Spleen (tissue), 11 donors: ENCODE results near the gene HNRNPA2B1. TPM values are rescaled to one million over a fixed set of nuclear protein-coding genes. Genes with fewer than 3 reads are reported as not detected.

Experiments used
- DNase-seq: peaks from one replicate; pipeline ENCODE4 v3.0.0-alpha.2; 2020
- H3K27ac ChIP-seq, 8 donors: fragments of 200-600 bp; sonication (generic) in 7 of 8; 1 replicate in 4 of 8; 2 replicates in 4 of 8; pipeline versions ENCODE4 v1.5.0 to v1.8.0; 2016 to 2021; ENCODE audit warnings: inconsistent platforms in 4 of 8, mild to moderate bottlenecking in 4 of 8, moderate library complexity in 1 of 8
- H3K27me3 ChIP-seq, 7 donors: fragments of 200-600 bp; sonication (generic) in 6 of 7; replicated peaks in 1 of 7; 1 replicate in 4 of 7; 2 replicates in 3 of 7; pipeline versions ENCODE4 v1.5.0 to v1.8.0; 2016 to 2021; ENCODE audit warnings: inconsistent platforms in 3 of 7, mild to moderate bottlenecking in 1 of 7
- H3K36me3 ChIP-seq, 6 donors: fragments of 200-600 bp; sonication (generic) in 5 of 6; 1 replicate in 4 of 6; 2 replicates in 2 of 6; pipeline versions ENCODE4 v1.5.0 to v1.8.0; 2016 to 2021; ENCODE audit warnings: inconsistent platforms in 2 of 6
- H3K4me1 ChIP-seq, 6 donors: fragments of 200-600 bp; sonication (generic) in 5 of 6; 1 replicate in 3 of 6; 2 replicates in 3 of 6; pipeline versions ENCODE4 v1.5.0 to v1.8.0; 2016 to 2021; ENCODE audit warnings: inconsistent platforms in 3 of 6
- H3K4me3 ChIP-seq, 8 donors: fragments of 200-600 bp; sonication (generic) in 7 of 8; 1 replicate in 4 of 8; 2 replicates in 4 of 8; pipeline versions ENCODE4 v1.5.0 to v1.8.0; 2016 to 2021; ENCODE audit warnings: inconsistent platforms in 4 of 8, mild to moderate bottlenecking in 4 of 8, moderate library complexity in 2 of 8
- H3K9me3 ChIP-seq, 8 donors: fragments of 200-600 bp; sonication (generic) in 7 of 8; 1 replicate in 4 of 8; 2 replicates in 4 of 8; pipeline versions ENCODE4 v1.5.0 to v1.8.0; 2016 to 2021; ENCODE audit warnings: inconsistent platforms in 4 of 8
- POLR2A ChIP-seq, 3 donors: fragments of 450-650 bp; IDR thresholded peaks; one replicate each; pipeline ENCODE4 v1.5.1; 2017; ENCODE audit warnings: antibody characterized with exemption in 3 of 3, mild to moderate bottlenecking in 1 of 3
- POLR2AphosphoS5 ChIP-seq, 3 donors: sonication (generic); formaldehyde crosslinking; IDR thresholded peaks; one replicate each; pipeline ENCODE4 v1.5.1; 2017; ENCODE audit warnings: antibody characterized with exemption in 3 of 3
- WGBS, 5 donors: extraction: QIAGEN DNeasy Blood & Tissue Kit in 3 of 5; methylation state at CpG; one replicate each; pipeline versions ENCODE4 v1.1.5 to v1.1.7; 2013 to 2018; 5-methylcytosine and 5-hydroxymethylcytosine counted together
- intact Hi-C: fragments of 100-400 bp; cut with DNase I; formaldehyde crosslinking; loops from one replicate; pipeline ENCODE4 v1.15.0; 2023; ENCODE audit warnings: low total_unique reads
- polyA plus RNA-seq, 3 donors: library from polyadenylated mRNA; stranded (reverse); fragments of 200-250 nt; gene quantifications; one replicate each; pipeline ENCODE4 v1.2.1, GENCODE V29; 2013
- total RNA-seq, 7 donors: library from RNA; depleted of rRNA in 3 of 7; stranded (reverse); fragments of >200 nt in 3 of 7; fragmentation: NEBNext Ultra II Directional in 4 of 7; extraction: Animal tissue kit (Norgen Biotek cat#: 25700) in 4 of 7; gene quantifications; one replicate each; pipeline versions ENCODE4 v1.1.0 to v1.2.1, GENCODE V29; 2016 to 2021
- TF ChIP-seq, protein P1 (sequence below), 11 experiments: fragments of 200-600 bp in 7 of 11; fragments of 450-650 bp in 4 of 11; sonication (generic) in 4 of 11; IDR thresholded peaks in 8 of 11; conservative IDR thresholded peaks in 3 of 11; 1 replicate in 7 of 11; 2 replicates in 4 of 11; pipeline versions ENCODE4 v1.4.0 to v1.8.0; 2016 to 2021; ENCODE audit warnings: antibody characterized with exemption in 11 of 11, inconsistent platforms in 4 of 11, mild to moderate bottlenecking in 1 of 11
- donor health status: healthy with polysubstance abuse.
- donor health status: DM: no; HTN: no; CAD: no; lungs with moderate emphysema.
- donor health status: DM: no; HTN: no; CAD: no.
- donor health status: Bipolar disorder and iron deficiency.
- donor health status: healthy.
- donor health status: DM: no; HTN: no; CAD: no.
- donor health status: DM: yes; HTN: yes; CAD: no.

The HNRNPA2B1 gene
- total and polyA plus RNA-seq, 10 donors, result 267 to 690 (median 458) TPM

DNA sequence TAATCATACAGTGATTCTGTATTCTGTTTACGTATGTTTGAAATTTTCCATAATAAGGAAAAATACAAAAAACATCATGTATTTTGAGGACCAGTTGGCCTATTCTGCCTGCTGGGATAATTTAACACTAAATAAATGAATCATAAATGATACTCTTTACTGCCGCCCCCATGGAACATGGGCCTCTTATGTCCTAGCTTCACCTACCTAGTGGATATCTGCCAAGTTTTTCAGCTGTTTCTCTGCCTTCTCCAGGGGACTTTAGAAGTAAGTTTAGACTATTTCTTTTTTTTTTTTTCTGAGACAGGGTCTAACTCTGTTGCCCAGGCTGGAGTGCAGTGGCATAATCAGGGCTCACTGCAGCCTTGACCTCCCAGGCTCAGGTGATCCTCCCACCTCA, 38.1 kb downstream of the HNRNPA2B1 start:
- Histone ChIP-seq H3K36me3 (no peaks in the 10 kb centered on the region), H3K4me1 (peaks cover 8 to 26% (median 19%) of the 10 kb centered on the region in 6 donors), H3K27ac (no peak overlapping the region), H3K9me3 (peaks cover 0 to 4% (median 0%) of the 10 kb centered on the region in 8 donors), H3K4me3 (no peak overlapping the region), H3K27me3 (no peaks in the 10 kb centered on the region)
- TF ChIP-seq POLR2A (IDR thresholded peaks at IDR 0.05) (no peak), POLR2AphosphoS5 (IDR thresholded peaks at IDR 0.05) (no peak)
- TF ChIP-seq, protein P1, sequence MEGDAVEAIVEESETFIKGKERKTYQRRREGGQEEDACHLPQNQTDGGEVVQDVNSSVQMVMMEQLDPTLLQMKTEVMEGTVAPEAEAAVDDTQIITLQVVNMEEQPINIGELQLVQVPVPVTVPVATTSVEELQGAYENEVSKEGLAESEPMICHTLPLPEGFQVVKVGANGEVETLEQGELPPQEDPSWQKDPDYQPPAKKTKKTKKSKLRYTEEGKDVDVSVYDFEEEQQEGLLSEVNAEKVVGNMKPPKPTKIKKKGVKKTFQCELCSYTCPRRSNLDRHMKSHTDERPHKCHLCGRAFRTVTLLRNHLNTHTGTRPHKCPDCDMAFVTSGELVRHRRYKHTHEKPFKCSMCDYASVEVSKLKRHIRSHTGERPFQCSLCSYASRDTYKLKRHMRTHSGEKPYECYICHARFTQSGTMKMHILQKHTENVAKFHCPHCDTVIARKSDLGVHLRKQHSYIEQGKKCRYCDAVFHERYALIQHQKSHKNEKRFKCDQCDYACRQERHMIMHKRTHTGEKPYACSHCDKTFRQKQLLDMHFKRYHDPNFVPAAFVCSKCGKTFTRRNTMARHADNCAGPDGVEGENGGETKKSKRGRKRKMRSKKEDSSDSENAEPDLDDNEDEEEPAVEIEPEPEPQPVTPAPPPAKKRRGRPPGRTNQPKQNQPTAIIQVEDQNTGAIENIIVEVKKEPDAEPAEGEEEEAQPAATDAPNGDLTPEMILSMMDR (IDR thresholded peaks at IDR 0.05 in 8 of 11, conservative IDR thresholded peaks at IDR 0.05 in 3 of 11), result no peak
- DNase-seq, result no peak
- intact Hi-C loops, result no loop called here
- 84 to 100% (median 92%) methylated on average over 2 of the region's 2 CpGs for WGBS, 5 donors

DNA sequence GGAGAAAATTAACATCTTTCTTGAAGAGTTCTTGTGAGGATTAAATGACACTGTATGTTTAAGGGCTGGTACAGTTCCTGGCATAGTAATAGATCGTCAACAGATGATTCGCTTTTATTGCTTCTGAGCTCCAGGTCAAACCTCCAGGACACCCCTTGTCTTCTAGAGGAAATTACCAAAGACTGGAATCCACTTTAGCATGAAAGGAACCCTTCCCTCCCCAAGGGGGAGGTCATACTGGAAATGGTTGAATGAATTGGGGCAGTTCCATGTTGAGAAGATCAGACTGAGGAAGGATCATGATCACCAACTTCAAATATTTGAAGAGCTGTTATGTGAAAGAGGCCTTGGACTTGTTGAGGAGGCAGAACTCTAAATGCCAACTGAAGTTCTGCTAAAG, 39.6 kb downstream of the HNRNPA2B1 start:
- H3K4me1 ChIP-seq, result peaks cover 10 to 29% (median 22%) of the 10 kb centered on the region in 6 donors
- no peaks in the 10 kb centered on the region for H3K36me3 ChIP-seq
- TF ChIP-seq POLR2AphosphoS5 (IDR thresholded peaks at IDR 0.05), result no peak
- TF ChIP-seq, protein P1 (IDR thresholded peaks at IDR 0.05 in 8 of 11, conservative IDR thresholded peaks at IDR 0.05 in 3 of 11), result no peak
- TF ChIP-seq POLR2A (IDR thresholded peaks at IDR 0.05), result no peak
- peaks cover 0 to 4% (median 0%) of the 10 kb centered on the region in 8 donors for H3K9me3 ChIP-seq
- no peak for DNase-seq
- H3K27ac ChIP-seq, result no peak overlapping the region
- WGBS, 5 donors, result 91 to 100% (median 95%) methylated on average over 2 of the region's 2 CpGs
- intact Hi-C loops, result no loop called here
- H3K4me3 ChIP-seq, result no peak overlapping the region
- H3K27me3 ChIP-seq, result no peaks in the 10 kb centered on the region

DNA sequence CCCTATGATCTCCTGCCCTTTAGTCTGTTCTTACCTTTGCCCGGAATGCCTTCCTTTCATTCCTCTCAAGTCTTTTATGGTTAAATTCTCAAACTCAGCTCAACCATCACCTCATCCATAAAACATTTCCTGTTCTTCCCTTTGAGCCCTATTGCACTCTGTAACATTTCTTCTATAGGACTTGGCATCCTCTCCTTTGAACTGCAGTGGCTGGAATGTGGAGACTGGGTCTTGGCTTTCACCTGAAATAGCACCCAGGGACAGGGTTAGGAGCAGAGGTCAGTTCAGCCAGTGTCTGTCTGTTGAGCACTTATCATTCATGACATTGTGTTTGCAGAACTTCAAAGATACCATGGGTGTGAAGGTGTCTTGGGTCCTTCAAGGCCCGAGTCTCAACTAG, 41.3 kb downstream of the HNRNPA2B1 start:
- Histone ChIP-seq H3K27ac (peak overlapping the region in 1 of 8 donors; percentile 13), H3K4me1 (peaks cover 16 to 44% (median 39%) of the 10 kb centered on the region in 6 donors), H3K36me3 (no peaks in the 10 kb centered on the region), H3K27me3 (no peaks in the 10 kb centered on the region), H3K9me3 (peaks cover 0 to 4% (median 0%) of the 10 kb centered on the region in 8 donors), H3K4me3 (no peak overlapping the region)
- intact Hi-C loops, result no loop called here
- WGBS, 5 donors, result 73 to 97% (median 83%) methylated on average over 2 of the region's 2 CpGs
- DNase-seq, result no peak
- TF ChIP-seq POLR2A (IDR thresholded peaks at IDR 0.05), result no peak
- no peak for TF ChIP-seq POLR2AphosphoS5 (IDR thresholded peaks at IDR 0.05)
- TF ChIP-seq, protein P1 (IDR thresholded peaks at IDR 0.05 in 8 of 11, conservative IDR thresholded peaks at IDR 0.05 in 3 of 11), result no peak

DNA sequence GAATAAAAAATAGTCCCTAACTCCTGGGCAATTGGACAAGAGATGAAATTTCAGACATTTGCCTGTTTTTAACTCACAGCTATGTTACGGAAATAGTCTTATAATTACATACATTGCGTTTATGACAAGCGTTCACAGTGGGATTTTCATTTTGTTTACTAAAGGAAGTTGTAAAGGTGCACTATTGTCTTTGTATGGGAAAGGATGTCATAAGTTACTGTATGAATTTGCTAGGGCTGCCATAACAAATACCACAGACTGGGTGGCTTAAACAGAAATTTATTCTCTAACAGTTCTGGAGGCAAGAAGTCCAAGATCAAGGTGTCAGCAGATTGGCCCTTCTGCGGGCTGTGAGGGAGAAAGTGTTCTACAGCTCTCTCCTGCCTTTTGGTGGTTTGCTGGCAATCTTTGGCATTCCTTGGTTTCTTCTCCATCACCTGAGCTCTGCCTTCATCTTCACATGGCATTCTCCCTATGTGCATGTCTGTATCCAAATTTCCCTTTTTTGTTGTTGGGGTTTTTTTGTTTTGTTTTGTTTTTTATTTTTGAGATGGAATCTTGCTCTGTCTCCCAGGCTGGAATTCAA, 42.9 kb downstream of the HNRNPA2B1 start:
- Histone ChIP-seq H3K27ac (peak overlapping the region in 3 of 8 donors; percentile 69 to 89 (median 82)), H3K27me3 (peaks cover 0 to 6% (median 0%) of the 10 kb centered on the region in 7 donors), H3K9me3 (no peaks in the 10 kb centered on the region), H3K4me1 (peaks cover 16 to 61% (median 55%) of the 10 kb centered on the region in 6 donors), H3K36me3 (no peaks in the 10 kb centered on the region), H3K4me3 (no peak overlapping the region)
- 88 to 98% (median 91%) methylated on average over 4 of the region's 4 CpGs for WGBS, 5 donors
- intact Hi-C loops, result no loop called here
- TF ChIP-seq, protein P1 (IDR thresholded peaks at IDR 0.05 in 8 of 11, conservative IDR thresholded peaks at IDR 0.05 in 3 of 11), result no peak
- TF ChIP-seq POLR2AphosphoS5 (IDR thresholded peaks at IDR 0.05), result no peak
- no peak for TF ChIP-seq POLR2A (IDR thresholded peaks at IDR 0.05)
- no peak for DNase-seq
